ENCODE results near the gene SKP1.
A peak's percentile ranks its signal among the peaks of the same experiment; 100 is the strongest.

DNA sequence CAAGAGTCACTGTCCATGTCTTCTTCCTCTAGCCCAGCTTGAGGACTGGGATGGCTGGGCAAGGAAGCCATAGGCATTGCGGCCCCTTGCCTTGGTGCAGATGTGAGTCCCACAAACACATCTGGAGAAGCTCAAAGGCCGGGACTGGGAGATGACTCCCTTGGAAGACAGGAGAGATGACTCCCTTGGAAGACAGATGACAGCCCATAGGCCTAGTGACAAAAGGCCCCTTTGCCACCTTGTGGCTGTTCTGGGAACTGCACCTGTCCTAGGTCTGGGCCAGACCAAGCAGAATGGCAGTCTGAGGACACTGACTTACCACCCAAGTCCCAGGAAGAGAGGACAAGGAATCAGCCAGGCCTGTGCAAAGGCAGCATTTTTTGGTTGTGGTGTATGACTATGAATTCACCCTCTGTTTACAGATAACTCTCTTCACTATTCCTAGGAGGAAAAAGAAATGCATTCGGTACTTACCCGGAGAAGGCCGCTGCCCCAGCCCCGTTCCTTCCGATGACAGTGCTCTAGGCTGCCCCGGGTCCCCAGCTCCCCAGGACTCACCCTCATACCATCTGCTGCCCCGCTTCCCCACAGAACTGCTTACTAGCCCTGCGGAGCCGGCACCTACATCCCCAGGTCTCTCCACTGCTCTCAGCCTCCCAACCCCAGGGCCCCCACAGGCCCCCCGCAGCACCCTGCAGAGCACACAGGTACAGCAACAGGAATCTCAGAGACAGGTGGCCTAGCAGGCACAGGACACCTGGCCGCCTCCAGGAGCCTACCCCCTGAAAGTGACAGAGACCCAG is 30.8 kb downstream of the SKP1 start:
- no peak for TF ChIP-seq EZH2 (optimal IDR thresholded peaks at IDR 0.05; ENCODE audit: low read depth, low read length)
- TF ChIP-seq, protein P1, sequence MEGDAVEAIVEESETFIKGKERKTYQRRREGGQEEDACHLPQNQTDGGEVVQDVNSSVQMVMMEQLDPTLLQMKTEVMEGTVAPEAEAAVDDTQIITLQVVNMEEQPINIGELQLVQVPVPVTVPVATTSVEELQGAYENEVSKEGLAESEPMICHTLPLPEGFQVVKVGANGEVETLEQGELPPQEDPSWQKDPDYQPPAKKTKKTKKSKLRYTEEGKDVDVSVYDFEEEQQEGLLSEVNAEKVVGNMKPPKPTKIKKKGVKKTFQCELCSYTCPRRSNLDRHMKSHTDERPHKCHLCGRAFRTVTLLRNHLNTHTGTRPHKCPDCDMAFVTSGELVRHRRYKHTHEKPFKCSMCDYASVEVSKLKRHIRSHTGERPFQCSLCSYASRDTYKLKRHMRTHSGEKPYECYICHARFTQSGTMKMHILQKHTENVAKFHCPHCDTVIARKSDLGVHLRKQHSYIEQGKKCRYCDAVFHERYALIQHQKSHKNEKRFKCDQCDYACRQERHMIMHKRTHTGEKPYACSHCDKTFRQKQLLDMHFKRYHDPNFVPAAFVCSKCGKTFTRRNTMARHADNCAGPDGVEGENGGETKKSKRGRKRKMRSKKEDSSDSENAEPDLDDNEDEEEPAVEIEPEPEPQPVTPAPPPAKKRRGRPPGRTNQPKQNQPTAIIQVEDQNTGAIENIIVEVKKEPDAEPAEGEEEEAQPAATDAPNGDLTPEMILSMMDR (IDR thresholded peaks at IDR 0.05; ENCODE audit: low read length) = peak; percentile 91
- TF ChIP-seq EZH2phosphoT487 (IDR thresholded peaks at IDR 0.05; ENCODE audit: low read length) = no peak

All from MM.1S (cell line).